WTC11 (cell line): ENCODE results near the gene GABRR2. TPM values are rescaled to one million over a fixed set of nuclear protein-coding genes. Genes with fewer than 3 reads are reported as not detected.

Experiments
- ATAC-seq: fragments of 200-7000 bp; cut with Tn5 transposase; 2 replicates; pipeline ENCODE4 v1.10.0; 2021; ENCODE audit warnings: mild to moderate bottlenecking, moderate library complexity
- CTCF ChIA-PET: fragments of 300-600 bp; sonication (Branson Sonifier 250); formaldehyde crosslinking; loops from one replicate; lab custom pipeline; 2021; ENCODE audit warnings: antibody characterized with exemption; lab: Charles Lee
- POLR2A ChIA-PET: fragments of 350-600 bp; sonication (Branson Sonifier 250); formaldehyde crosslinking; loops from one replicate; lab custom pipeline; 2021; ENCODE audit warnings: antibody characterized with exemption; lab: Charles Lee
- DNase-seq: peaks from one replicate; pipeline ENCODE4 v3.0.0; 2021; ENCODE audit warnings: low spot score
- H3K27ac Mint-ChIP-seq: 2 replicates; pipeline ENCODE4 v1.8.0; 2021; ENCODE audit warnings: mixed read lengths
- H3K27me3 Mint-ChIP-seq: 2 replicates; pipeline ENCODE4 v1.8.0; 2021; ENCODE audit warnings: low read depth, mild to moderate bottlenecking, moderate library complexity, mixed read lengths
- H3K36me3 Mint-ChIP-seq: 2 replicates; pipeline ENCODE4 v1.8.0; 2021; ENCODE audit warnings: mixed read lengths
- H3K4me1 Mint-ChIP-seq: 2 replicates; pipeline ENCODE4 v1.8.0; 2022; ENCODE audit warnings: mixed read lengths
- H3K4me3 Mint-ChIP-seq: 2 replicates; pipeline ENCODE4 v1.8.0; 2021; ENCODE audit warnings: mild to moderate bottlenecking, moderate library complexity, mixed read lengths
- H3K9me3 Mint-ChIP-seq: 2 replicates; pipeline ENCODE4 v1.8.0; 2021; ENCODE audit warnings: mixed read lengths
- ATF3 ChIP-seq: sonication (generic); formaldehyde crosslinking; conservative IDR thresholded peaks from 2 replicates; pipeline ENCODE4 v1.8.1; 2022; ENCODE audit warnings: mild to moderate bottlenecking, missing genetic modification reagents
- ESRRA ChIP-seq: sonication (generic); formaldehyde crosslinking; IDR thresholded peaks from 2 replicates; pipeline ENCODE4 v1.8.1; 2022; ENCODE audit warnings: mild to moderate bottlenecking, missing genetic modification reagents, borderline replicate concordance
- GTF2I ChIP-seq: fragments of 250-450 bp; sonication (Bioruptor Pico); conservative IDR thresholded peaks from 2 replicates; pipeline ENCODE4 v1.4.0; 2021; ENCODE audit warnings: mild to moderate bottlenecking
- JAZF1 ChIP-seq: fragments of 250-450 bp; sonication (Bioruptor Pico); IDR thresholded peaks from 2 replicates; pipeline ENCODE4 v1.9.0; 2021; ENCODE audit warnings: moderate library complexity, mild to moderate bottlenecking, inconsistent platforms
- NR3C1 ChIP-seq: sonication (generic); formaldehyde crosslinking; conservative IDR thresholded peaks from 2 replicates; pipeline ENCODE4 v1.8.1; 2023; ENCODE audit warnings: low read depth, mild to moderate bottlenecking, missing genetic modification reagents
- OVOL2 ChIP-seq: fragments of 250-450 bp; sonication (Bioruptor Pico); IDR thresholded peaks from 2 replicates; pipeline ENCODE4 v1.9.0; 2021; ENCODE audit warnings: mild to moderate bottlenecking, borderline replicate concordance
- RORB ChIP-seq: fragments of 250-450 bp; sonication (Bioruptor Pico); IDR thresholded peaks from 2 replicates; pipeline ENCODE4 v1.9.0; 2021; ENCODE audit warnings: mild to moderate bottlenecking
- SMAD4 ChIP-seq: sonication (generic); formaldehyde crosslinking; IDR thresholded peaks from 2 replicates; pipeline ENCODE4 v1.8.0; 2022; ENCODE audit warnings: mild to moderate bottlenecking, missing genetic modification reagents
- ZBTB21 ChIP-seq: sonication (generic); formaldehyde crosslinking; IDR thresholded peaks from 2 replicates; pipeline ENCODE4 v1.8.1; 2023; ENCODE audit warnings: mild to moderate bottlenecking, missing genetic modification reagents, borderline replicate concordance
- ZNF232 ChIP-seq: sonication (generic); formaldehyde crosslinking; IDR thresholded peaks from 2 replicates; pipeline ENCODE4 v1.8.0; 2022; ENCODE audit warnings: mild to moderate bottlenecking, missing genetic modification reagents
- ZNF317 ChIP-seq: sonication (generic); formaldehyde crosslinking; IDR thresholded peaks from 2 replicates; pipeline ENCODE4 v1.8.1; 2023; ENCODE audit warnings: low read depth, mild to moderate bottlenecking, moderate library complexity, missing genetic modification reagents, borderline replicate concordance
- ZNF396 ChIP-seq: fragments of 250-450 bp; sonication (Bioruptor Pico); IDR thresholded peaks from 2 replicates; pipeline ENCODE4 v1.8.0; 2021; ENCODE audit warnings: mild to moderate bottlenecking, moderate library complexity, borderline replicate concordance
- ZSCAN18 ChIP-seq: fragments of 250-450 bp; sonication (Bioruptor Pico); IDR thresholded peaks from 2 replicates; pipeline ENCODE4 v2.1.2; 2022; ENCODE audit warnings: mild to moderate bottlenecking, moderate library complexity
- total RNA-seq: library from RNA; stranded (reverse); gene quantifications from 3 replicates; pipeline ENCODE4 v1.2.3, GENCODE V29; 2021
- TF ChIP-seq, protein P1 (sequence below): fragments of 250-450 bp; sonication (Bioruptor Pico); IDR thresholded peaks from 2 replicates; pipeline ENCODE4 v1.8.0; 2021; ENCODE audit warnings: mild to moderate bottlenecking
- TF ChIP-seq, protein P2 (sequence below): sonication (generic); formaldehyde crosslinking; IDR thresholded peaks from 2 replicates; pipeline ENCODE4 v1.8.1; 2023; ENCODE audit warnings: mild to moderate bottlenecking, missing genetic modification reagents
- TF ChIP-seq, protein P3 (sequence below): sonication (generic); formaldehyde crosslinking; IDR thresholded peaks from 2 replicates; pipeline ENCODE4 v1.8.1; 2022; ENCODE audit warnings: mild to moderate bottlenecking, missing genetic modification reagents, moderate library complexity, borderline replicate concordance
- TF ChIP-seq, protein P4 (sequence below): sonication (generic); formaldehyde crosslinking; IDR thresholded peaks from 2 replicates; pipeline ENCODE4 v1.8.0; 2022; ENCODE audit warnings: mild to moderate bottlenecking, missing genetic modification reagents
- TF ChIP-seq, protein P5 (sequence below): sonication (generic); formaldehyde crosslinking; IDR thresholded peaks from 2 replicates; pipeline ENCODE4 v1.8.1; 2022; ENCODE audit warnings: missing genetic modification reagents, borderline replicate concordance

Gene GABRR2
- total RNA-seq, 1 experiment from 2014 or later: not detected

DNA sequence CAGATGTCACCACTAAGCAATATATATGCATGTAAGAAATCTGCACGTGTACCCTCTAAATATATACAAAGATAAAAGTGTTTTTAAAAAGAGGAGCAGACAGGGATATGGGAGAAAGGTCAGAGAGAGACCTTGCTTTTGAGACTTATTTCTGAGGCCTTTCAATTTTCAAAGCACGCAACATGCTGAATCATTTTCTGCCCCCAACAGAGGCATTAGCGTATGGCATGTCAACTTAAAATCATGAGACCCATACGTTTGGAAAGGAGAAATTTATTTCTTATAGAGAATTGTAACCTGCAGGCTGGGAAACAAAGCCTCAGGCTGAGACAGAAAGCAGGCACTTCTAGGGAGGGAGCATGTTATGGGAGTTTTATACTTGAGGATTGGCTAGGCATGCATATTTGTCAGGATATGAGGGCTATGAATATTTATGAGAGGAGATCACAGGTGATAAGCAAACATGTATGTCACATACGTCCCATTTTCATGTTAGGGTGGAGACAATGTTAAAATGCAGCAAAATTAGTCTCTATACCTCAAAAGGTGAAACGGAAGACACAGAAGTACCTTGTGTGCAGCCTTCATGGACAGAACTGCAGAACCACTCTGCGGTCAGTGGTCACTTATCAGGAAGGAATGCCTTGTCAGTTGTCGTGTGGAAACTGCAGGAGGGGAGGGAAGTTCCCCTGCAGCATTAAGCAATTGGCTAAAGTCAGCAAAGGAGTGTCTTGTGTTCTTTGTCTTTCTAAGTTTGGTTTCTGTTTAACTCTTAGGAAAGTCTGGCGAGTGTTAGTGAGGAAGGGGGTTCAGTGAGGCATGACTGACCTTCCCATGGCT is 6.3 kb upstream of the GABRR2 start (continued):
- TF ChIP-seq NR3C1 (CRISPR knock-in tag): no peak
- TF ChIP-seq, all 79 proteins: peak for 0

DNA sequence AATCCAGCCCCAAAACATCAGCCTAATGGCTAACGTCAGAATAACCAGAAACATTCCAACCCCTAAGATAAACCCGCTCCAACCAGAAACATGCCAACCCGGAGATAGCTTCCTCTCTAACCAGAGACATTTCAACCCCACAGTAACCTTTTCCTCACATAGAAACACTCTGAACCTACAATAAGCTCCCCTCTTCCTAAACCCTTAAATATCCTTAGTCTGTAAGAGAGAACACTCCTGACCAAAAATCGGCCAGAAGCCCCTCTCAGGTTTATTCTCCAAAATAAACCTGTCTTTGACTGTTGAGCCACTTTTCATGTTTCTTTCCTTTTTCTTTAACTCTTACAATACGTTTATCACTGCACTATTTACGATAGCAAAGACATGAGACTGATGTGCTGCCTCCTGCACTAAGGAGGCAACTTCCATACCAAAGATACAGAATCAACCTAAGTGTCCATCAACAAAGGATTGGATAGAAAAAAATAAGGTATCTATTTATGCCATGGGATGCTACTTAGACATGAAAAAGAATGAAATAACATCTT is 5.0 kb upstream of the GABRR2 start:
- ATAC-seq (no peak), DNase-seq (no peak)
- peaks cover 25% of the 10 kb centered on the region for H3K4me1 Mint-ChIP-seq
- CTCF ChIA-PET: interaction anchor here (2.0 kb wide), 1 partner anchor 8 kb away, joined by 6 read pairs; no protein-coding TSS in a partner anchor
- POLR2A ChIA-PET: no interaction called here
- peaks cover 38% of the 10 kb centered on the region for H3K36me3 Mint-ChIP-seq
- H3K9me3 Mint-ChIP-seq: peaks cover 49% of the 10 kb centered on the region
- peaks cover 12% of the 10 kb centered on the region; the same call in 1 of the 2 replicates for H3K27me3 Mint-ChIP-seq
- H3K4me3 Mint-ChIP-seq: no peak overlapping the region
- TF ChIP-seq GTF2I (CRISPR knock-in tag): peak; percentile 88
- TF ChIP-seq, protein P1, sequence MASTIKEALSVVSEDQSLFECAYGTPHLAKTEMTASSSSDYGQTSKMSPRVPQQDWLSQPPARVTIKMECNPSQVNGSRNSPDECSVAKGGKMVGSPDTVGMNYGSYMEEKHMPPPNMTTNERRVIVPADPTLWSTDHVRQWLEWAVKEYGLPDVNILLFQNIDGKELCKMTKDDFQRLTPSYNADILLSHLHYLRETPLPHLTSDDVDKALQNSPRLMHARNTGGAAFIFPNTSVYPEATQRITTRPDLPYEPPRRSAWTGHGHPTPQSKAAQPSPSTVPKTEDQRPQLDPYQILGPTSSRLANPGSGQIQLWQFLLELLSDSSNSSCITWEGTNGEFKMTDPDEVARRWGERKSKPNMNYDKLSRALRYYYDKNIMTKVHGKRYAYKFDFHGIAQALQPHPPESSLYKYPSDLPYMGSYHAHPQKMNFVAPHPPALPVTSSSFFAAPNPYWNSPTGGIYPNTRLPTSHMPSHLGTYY: no peak
- TF ChIP-seq, all 79 proteins: peak for 1
- H3K27ac Mint-ChIP-seq: no peak overlapping the region

GRCh38 chr6:89317067-89317466 is 2.0 kb upstream of the GABRR2 start:
- Mint-ChIP-seq H3K27me3 (peaks cover 12% of the 10 kb centered on the region; the same call in 1 of the 2 replicates), H3K27ac (no peak overlapping the region), H3K36me3 (peaks cover 29% of the 10 kb centered on the region), H3K4me1 (peaks cover 27% of the 10 kb centered on the region), H3K9me3 (peaks cover 38% of the 10 kb centered on the region), H3K4me3 (no peak overlapping the region)
- ATAC-seq (peak; percentile 65), DNase-seq (no peak)
- ChIA-PET POLR2A (no interaction called here), CTCF (interaction anchor here (0.7 kb wide), 1 partner anchor 18 kb away, joined by 3 read pairs; no protein-coding TSS in a partner anchor)
- TF ChIP-seq ATF3 (CRISPR knock-in tag): no peak
- TF ChIP-seq, protein P2, sequence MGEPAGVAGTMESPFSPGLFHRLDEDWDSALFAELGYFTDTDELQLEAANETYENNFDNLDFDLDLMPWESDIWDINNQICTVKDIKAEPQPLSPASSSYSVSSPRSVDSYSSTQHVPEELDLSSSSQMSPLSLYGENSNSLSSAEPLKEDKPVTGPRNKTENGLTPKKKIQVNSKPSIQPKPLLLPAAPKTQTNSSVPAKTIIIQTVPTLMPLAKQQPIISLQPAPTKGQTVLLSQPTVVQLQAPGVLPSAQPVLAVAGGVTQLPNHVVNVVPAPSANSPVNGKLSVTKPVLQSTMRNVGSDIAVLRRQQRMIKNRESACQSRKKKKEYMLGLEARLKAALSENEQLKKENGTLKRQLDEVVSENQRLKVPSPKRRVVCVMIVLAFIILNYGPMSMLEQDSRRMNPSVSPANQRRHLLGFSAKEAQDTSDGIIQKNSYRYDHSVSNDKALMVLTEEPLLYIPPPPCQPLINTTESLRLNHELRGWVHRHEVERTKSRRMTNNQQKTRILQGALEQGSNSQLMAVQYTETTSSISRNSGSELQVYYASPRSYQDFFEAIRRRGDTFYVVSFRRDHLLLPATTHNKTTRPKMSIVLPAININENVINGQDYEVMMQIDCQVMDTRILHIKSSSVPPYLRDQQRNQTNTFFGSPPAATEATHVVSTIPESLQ (CRISPR knock-in tag): no peak
- TF ChIP-seq SMAD4: no peak
- TF ChIP-seq RORB (CRISPR knock-in tag): no peak
- no peak for TF ChIP-seq ZNF317
- no peak for TF ChIP-seq ZSCAN18
- TF ChIP-seq, protein P3, sequence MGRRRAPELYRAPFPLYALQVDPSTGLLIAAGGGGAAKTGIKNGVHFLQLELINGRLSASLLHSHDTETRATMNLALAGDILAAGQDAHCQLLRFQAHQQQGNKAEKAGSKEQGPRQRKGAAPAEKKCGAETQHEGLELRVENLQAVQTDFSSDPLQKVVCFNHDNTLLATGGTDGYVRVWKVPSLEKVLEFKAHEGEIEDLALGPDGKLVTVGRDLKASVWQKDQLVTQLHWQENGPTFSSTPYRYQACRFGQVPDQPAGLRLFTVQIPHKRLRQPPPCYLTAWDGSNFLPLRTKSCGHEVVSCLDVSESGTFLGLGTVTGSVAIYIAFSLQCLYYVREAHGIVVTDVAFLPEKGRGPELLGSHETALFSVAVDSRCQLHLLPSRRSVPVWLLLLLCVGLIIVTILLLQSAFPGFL (CRISPR knock-in tag): no peak
- no peak for TF ChIP-seq ZBTB21 (CRISPR knock-in tag)
- TF ChIP-seq ZNF232 (CRISPR knock-in tag): no peak
- no peak for TF ChIP-seq JAZF1 (CRISPR knock-in tag)
- TF ChIP-seq OVOL2 (CRISPR knock-in tag): no peak
- TF ChIP-seq ZNF396: no peak
- TF ChIP-seq ESRRA (CRISPR knock-in tag): no peak
- TF ChIP-seq, protein P4, sequence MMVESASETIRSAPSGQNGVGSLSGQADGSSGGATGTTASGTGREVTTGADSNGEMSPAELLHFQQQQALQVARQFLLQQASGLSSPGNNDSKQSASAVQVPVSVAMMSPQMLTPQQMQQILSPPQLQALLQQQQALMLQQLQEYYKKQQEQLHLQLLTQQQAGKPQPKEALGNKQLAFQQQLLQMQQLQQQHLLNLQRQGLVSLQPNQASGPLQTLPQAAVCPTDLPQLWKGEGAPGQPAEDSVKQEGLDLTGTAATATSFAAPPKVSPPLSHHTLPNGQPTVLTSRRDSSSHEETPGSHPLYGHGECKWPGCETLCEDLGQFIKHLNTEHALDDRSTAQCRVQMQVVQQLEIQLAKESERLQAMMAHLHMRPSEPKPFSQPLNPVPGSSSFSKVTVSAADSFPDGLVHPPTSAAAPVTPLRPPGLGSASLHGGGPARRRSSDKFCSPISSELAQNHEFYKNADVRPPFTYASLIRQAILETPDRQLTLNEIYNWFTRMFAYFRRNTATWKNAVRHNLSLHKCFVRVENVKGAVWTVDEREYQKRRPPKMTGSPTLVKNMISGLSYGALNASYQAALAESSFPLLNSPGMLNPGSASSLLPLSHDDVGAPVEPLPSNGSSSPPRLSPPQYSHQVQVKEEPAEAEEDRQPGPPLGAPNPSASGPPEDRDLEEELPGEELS: no peak
- TF ChIP-seq, protein P5, sequence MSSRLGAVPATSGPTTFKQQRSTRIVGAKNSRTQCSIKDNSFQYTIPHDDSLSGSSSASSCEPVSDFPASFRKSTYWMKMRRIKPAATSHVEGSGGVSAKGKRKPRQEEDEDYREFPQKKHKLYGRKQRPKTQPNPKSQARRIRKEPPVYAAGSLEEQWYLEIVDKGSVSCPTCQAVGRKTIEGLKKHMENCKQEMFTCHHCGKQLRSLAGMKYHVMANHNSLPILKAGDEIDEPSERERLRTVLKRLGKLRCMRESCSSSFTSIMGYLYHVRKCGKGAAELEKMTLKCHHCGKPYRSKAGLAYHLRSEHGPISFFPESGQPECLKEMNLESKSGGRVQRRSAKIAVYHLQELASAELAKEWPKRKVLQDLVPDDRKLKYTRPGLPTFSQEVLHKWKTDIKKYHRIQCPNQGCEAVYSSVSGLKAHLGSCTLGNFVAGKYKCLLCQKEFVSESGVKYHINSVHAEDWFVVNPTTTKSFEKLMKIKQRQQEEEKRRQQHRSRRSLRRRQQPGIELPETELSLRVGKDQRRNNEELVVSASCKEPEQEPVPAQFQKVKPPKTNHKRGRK (CRISPR knock-in tag): no peak
